Left lobe of liver (tissue), 2 donors: ENCODE measurements around the gene MIF. TPM values are rescaled to one million over a fixed set of nuclear protein-coding genes. Genes with fewer than 3 reads are reported as not detected.
"Not testable (repeated sequence)": the region's sequence is repeated elsewhere in the genome, so short reads cannot be mapped to it uniquely, and the experiment has no call there.

Experiments
- ATAC-seq: fragments of 200-7000 bp; cut with Tn5 transposase; one replicate; pipeline ENCODE4 v1.9.1; 2020; ENCODE audit warnings: mild to moderate bottlenecking, moderate library complexity
- DNase-seq: peaks from one replicate; pipeline ENCODE4 v3.0.0-alpha.2; 2020; ENCODE audit warnings: low spot score
- total RNA-seq: library from RNA; stranded (reverse); gene quantifications from one replicate; pipeline ENCODE4 v1.2.1, GENCODE V29; 2021
- donor health status: DM: no; HTN: no; CAD: no; lungs with moderate emphysema.
- donor health status: DM: no; HTN: yes; CAD: no.

MIF gene
- total RNA-seq: 81.5 TPM

GRCh38 chr22:23893945-23894709 lies at the start of gene MIF:
MIF (plus strand) TSS chr22:23894383; CDS start chr22:23894475, 92 bp downstream.
- peak; percentile 93 for DNase-seq
- ATAC-seq: peak; percentile 73

- DNase-seq (no peak), ATAC-seq (no peak)
Measured at GRCh38 chr22:23844739-23845202, 49.4 kb upstream of the MIF start.

- ATAC-seq: no peak
- DNase-seq: no peak
Measured at GRCh38 chr22:23845265-23846080, 48.7 kb upstream of the MIF start.

- DNase-seq (no peak), ATAC-seq (no peak)
Measured at GRCh38 chr22:23846081-23846469, 48.1 kb upstream of the MIF start.

- ATAC-seq (no peak), DNase-seq (no peak)
Measured at GRCh38 chr22:23847310-23847920, 46.8 kb upstream of the MIF start.

- no peak for ATAC-seq
Measured at GRCh38 chr22:23847991-23848864, 46.0 kb upstream of the MIF start.

GRCh38 chr22:23849009-23850006 lies 44.9 kb upstream of the MIF start:
- DNase-seq (peak; percentile 86), ATAC-seq (peak; percentile 91)

More at GRCh38 chr22:23847991-23848864, 46.0 kb upstream of the MIF start:
- no peak for DNase-seq

- ATAC-seq: peak; percentile 82
Measured at GRCh38 chr22:23850136-23850611, 44.0 kb upstream of the MIF start.

GRCh38 chr22:23856721-23857605 lies 37.2 kb upstream of the MIF start:
- peak; percentile 63 for ATAC-seq

More at GRCh38 chr22:23850136-23850611, 44.0 kb upstream of the MIF start:
- peak; percentile 72 for DNase-seq

GRCh38 chr22:23857606-23858483 lies 36.3 kb upstream of the MIF start, which contains the start of gene SLC2A11:
SLC2A11 (plus strand) TSS chr22:23857875; CDS start chr22:23858000, 125 bp downstream.
- ATAC-seq (peak; percentile 92), DNase-seq (peak; percentile 97)

More at GRCh38 chr22:23856721-23857605, 37.2 kb upstream of the MIF start:
- DNase-seq: peak; percentile 60

- DNase-seq: no peak
- no peak for ATAC-seq
Measured at GRCh38 chr22:23858484-23858815, 35.7 kb upstream of the MIF start.

- ATAC-seq: no peak
Measured at GRCh38 chr22:23859201-23859600, 35.0 kb upstream of the MIF start.

GRCh38 chr22:23860187-23860586 lies 34.0 kb upstream of the MIF start:
- not testable (repeated sequence) for DNase-seq, ATAC-seq

More at GRCh38 chr22:23859201-23859600, 35.0 kb upstream of the MIF start:
- no peak for DNase-seq

- DNase-seq (no peak), ATAC-seq (peak; percentile 42)
Measured at GRCh38 chr22:23862103-23862502, 32.1 kb upstream of the MIF start.

GRCh38 chr22:23864499-23865154 lies 29.6 kb upstream of the MIF start:
- not testable (repeated sequence) for DNase-seq, ATAC-seq

- no peak for ATAC-seq
- no peak for DNase-seq
Measured at GRCh38 chr22:23868580-23868979, 25.6 kb upstream of the MIF start.
